Chondrocyte (in vitro differentiated cells): ENCODE results near the gene PRKCA. TPM values are rescaled to one million over a fixed set of nuclear protein-coding genes. Genes with fewer than 3 reads are reported as not detected.

ENCODE experiments used
- DNase-seq: peaks from one replicate; pipeline ENCODE4 v3.0.0; 2021; ENCODE audit warnings: mixed read lengths, low spot score
- H3K27ac Mint-ChIP-seq: one replicate; pipeline ENCODE4 v1.8.0; 2021; ENCODE audit warnings: mild to moderate bottlenecking, moderate library complexity, mixed read lengths; ENCODE audit not compliant: unreplicated experiment
- H3K27me3 Mint-ChIP-seq: 2 replicates; pipeline ENCODE4 v1.8.0; 2021; ENCODE audit warnings: low read depth, mixed read lengths
- H3K36me3 Mint-ChIP-seq: 2 replicates; pipeline ENCODE4 v1.8.0; 2021; ENCODE audit warnings: low read depth, mixed read lengths
- H3K4me1 Mint-ChIP-seq: 2 replicates; pipeline ENCODE4 v1.8.0; 2021; ENCODE audit warnings: low read depth, mild to moderate bottlenecking, mixed read lengths
- H3K4me3 Mint-ChIP-seq: one replicate; pipeline ENCODE4 v1.8.0; 2021; ENCODE audit warnings: mild to moderate bottlenecking, moderate library complexity, mixed read lengths; ENCODE audit not compliant: unreplicated experiment
- H3K9me3 Mint-ChIP-seq: 2 replicates; pipeline ENCODE4 v1.8.0; 2021; ENCODE audit warnings: low read depth, mixed read lengths
- total RNA-seq: library from RNA; stranded (reverse); gene quantifications from 3 replicates; pipeline ENCODE4 v1.2.1, GENCODE V29; 2021
- TF ChIP-seq, protein P1 (sequence below): fragments of 200-600 bp; sonication (generic); IDR thresholded peaks from 2 replicates; pipeline ENCODE4 v1.5.0; 2021; ENCODE audit warnings: antibody characterized with exemption, mild to moderate bottlenecking, moderate library complexity

PRKCA gene
- total RNA-seq, 1 donor from 2014 or later: 51.5 TPM

DNA sequence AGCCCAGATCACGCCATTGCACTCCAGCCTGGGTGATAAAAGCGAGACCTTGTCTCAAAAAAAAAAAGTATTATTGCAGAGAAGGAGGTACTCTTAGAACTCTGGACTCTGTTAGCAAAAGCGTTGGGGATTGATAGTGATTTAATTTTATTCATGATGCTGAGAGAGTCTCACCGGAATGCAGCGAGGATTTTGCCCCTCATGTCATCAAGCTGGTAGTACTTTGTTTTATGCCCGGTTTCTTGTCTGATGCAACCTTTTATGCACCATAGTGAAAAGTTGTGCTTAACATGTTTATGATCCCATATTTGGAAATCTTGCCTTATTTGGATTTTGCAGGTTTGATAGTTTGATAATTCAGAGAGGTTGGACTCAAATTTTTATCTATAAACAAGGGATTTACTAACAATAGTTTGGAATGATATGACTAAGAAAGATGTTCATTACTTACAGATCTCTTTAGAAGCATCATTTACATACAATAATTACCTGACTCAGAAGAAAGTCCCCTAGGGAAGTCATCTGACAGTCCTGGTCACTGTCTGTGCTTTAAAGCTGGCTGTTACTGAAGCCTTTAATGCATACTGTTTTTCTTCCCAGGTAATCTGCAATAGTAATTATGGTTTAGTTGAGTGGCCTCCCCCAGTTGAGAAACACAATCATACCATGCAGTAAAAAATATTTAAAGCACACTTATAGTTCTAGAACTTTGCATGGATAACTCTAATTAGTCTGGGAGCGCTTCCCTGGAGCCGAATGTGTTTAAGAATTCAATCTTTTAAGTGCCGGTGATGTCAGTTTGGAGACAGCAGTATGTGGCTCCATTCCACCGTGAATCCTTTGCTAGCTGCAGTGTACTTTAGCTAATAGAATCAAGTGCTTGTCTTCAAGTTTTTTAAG lies 120.9 kb downstream of the PRKCA start:
- no peak overlapping the region for H3K4me3 Mint-ChIP-seq
- H3K36me3 Mint-ChIP-seq: peaks cover 2% of the 10 kb centered on the region
- DNase-seq: no peak
- TF ChIP-seq, protein P1, sequence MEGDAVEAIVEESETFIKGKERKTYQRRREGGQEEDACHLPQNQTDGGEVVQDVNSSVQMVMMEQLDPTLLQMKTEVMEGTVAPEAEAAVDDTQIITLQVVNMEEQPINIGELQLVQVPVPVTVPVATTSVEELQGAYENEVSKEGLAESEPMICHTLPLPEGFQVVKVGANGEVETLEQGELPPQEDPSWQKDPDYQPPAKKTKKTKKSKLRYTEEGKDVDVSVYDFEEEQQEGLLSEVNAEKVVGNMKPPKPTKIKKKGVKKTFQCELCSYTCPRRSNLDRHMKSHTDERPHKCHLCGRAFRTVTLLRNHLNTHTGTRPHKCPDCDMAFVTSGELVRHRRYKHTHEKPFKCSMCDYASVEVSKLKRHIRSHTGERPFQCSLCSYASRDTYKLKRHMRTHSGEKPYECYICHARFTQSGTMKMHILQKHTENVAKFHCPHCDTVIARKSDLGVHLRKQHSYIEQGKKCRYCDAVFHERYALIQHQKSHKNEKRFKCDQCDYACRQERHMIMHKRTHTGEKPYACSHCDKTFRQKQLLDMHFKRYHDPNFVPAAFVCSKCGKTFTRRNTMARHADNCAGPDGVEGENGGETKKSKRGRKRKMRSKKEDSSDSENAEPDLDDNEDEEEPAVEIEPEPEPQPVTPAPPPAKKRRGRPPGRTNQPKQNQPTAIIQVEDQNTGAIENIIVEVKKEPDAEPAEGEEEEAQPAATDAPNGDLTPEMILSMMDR: no peak
- no peaks in the 10 kb centered on the region for H3K9me3 Mint-ChIP-seq
- peaks cover 44% of the 10 kb centered on the region for H3K4me1 Mint-ChIP-seq
- peak overlapping the region; percentile 8 for H3K27ac Mint-ChIP-seq
- no peaks in the 10 kb centered on the region for H3K27me3 Mint-ChIP-seq

DNA sequence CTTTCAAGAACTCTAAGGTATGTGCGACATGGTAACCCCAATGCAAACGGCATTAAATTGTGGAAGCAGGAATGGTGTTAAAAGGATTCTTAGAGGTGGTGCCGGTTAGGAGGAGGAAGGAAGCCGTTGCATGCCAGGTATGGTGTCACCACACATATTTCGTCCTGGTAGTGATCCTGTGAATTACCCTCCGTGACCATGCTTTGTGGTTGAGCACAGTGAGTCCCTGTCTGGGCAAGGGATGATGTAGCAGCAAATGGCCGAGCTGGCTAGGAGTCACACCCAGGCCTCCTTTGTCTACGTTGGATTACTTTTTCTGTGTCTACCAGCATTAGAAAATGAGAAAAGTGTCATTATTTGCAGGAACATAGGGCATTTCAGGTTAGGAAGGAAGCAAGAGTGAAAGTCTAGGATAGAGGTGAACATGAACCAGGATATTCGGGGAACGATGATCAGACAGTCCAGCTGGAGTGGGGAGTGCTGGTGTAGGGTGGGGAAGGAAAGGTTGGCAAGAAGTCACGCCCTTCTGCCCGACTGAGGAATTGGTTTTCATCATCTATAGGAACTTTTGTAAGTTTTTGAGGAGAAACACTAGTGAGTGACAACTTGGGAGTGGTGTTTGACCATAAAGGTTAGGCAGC lies 123.5 kb downstream of the PRKCA start:
- DNase-seq: no peak
- H3K27ac Mint-ChIP-seq: no peak overlapping the region
- H3K9me3 Mint-ChIP-seq: no peaks in the 10 kb centered on the region
- no peaks in the 10 kb centered on the region for H3K27me3 Mint-ChIP-seq
- H3K4me1 Mint-ChIP-seq: peaks cover 43% of the 10 kb centered on the region
- peaks cover 2% of the 10 kb centered on the region for H3K36me3 Mint-ChIP-seq
- no peak overlapping the region for H3K4me3 Mint-ChIP-seq
- TF ChIP-seq, protein P1: no peak

DNA sequence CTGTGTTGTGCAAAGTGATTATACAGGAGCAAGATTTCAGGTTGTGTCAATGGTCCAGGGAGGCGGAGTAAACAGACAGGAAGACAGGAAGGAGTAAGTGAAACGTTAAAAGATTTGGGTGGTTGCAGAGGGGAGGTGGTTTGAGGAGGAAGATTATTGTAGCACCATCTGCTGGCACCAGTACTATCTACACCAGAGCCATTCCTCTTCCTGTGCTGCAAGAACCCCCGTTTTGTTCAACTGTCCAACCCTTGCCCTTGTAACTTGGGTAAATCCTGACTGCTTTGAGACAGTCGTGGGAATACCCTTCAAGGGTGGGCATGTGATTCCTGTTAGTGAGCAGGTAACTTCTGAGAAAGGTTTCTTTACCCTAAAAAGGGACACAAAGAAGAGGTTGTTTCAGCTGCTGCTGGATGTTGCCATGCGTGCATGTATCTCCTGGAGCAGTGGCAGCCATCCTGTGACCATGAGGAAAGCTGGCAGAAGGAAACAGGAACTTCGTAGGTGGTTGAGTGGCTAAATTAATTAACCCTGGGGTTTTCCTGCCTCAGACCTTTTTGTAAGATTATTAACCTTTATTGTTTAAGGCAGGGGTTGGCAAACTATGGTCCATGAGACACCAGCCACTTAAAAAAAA lies 124.1 kb downstream of the PRKCA start:
- DNase-seq: no peak
- H3K4me3 Mint-ChIP-seq: no peak overlapping the region
- TF ChIP-seq, protein P1: peak; percentile 67
- H3K4me1 Mint-ChIP-seq: peaks cover 45% of the 10 kb centered on the region
- H3K36me3 Mint-ChIP-seq: peaks cover 2% of the 10 kb centered on the region
- H3K27me3 Mint-ChIP-seq: no peaks in the 10 kb centered on the region
- H3K27ac Mint-ChIP-seq: no peak overlapping the region
- no peaks in the 10 kb centered on the region for H3K9me3 Mint-ChIP-seq

DNA sequence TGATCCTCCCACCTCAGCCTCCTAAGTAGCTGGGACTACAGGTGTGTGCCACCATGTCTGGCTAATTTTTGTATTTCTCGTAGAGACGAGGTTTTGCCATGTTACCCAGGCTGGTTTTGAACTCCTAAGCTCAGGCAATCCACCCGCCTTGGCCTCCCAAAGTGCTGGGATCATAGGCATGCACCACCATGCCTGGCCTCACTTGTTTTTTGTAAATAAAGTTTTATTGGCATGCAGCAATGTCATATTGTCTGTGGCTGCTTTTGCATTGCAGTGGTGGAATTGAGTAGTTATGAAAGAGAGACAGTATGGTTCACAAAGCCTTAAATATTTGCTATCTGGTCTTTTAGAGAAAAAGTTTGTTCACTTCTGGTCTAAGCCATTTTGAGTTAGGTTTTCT lies 124.7 kb downstream of the PRKCA start:
- H3K36me3 Mint-ChIP-seq: peaks cover 2% of the 10 kb centered on the region
- H3K4me1 Mint-ChIP-seq: peaks cover 45% of the 10 kb centered on the region
- no peak for DNase-seq
- no peak overlapping the region for H3K4me3 Mint-ChIP-seq
- H3K27ac Mint-ChIP-seq: no peak overlapping the region
- H3K9me3 Mint-ChIP-seq: no peaks in the 10 kb centered on the region
- no peaks in the 10 kb centered on the region for H3K27me3 Mint-ChIP-seq
- TF ChIP-seq, protein P1: no peak

DNA sequence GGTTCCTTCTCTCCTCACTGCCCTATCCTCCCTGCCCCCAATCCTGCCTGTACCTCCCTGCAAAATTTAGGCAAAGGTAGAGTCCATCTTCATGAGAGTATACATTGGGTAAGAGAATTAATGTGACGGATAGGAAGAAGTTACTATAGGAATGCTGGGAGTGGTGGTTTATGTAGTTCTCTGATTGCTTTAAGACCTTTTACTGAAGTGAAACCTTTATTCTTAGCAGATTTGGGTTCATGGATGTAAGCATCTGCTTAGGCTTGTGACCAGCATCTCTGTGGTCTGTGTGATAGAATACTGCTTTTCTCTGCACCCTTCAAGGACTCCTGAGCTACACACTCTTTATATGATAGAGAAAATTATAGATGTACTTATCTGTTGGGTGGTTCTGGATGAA lies 127.3 kb downstream of the PRKCA start:
- TF ChIP-seq, protein P1: no peak
- DNase-seq: no peak
- Mint-ChIP-seq H3K4me1 (peaks cover 42% of the 10 kb centered on the region), H3K9me3 (no peaks in the 10 kb centered on the region), H3K36me3 (peaks cover 2% of the 10 kb centered on the region), H3K27ac (no peak overlapping the region), H3K4me3 (no peak overlapping the region), H3K27me3 (no peaks in the 10 kb centered on the region)
